Measurements from ENCODE around the gene PITPNC1. TPM values are rescaled to one million over a fixed set of nuclear protein-coding genes. Genes with fewer than 3 reads are reported as not detected.
"Not testable (repeated sequence)": the region's sequence is repeated elsewhere in the genome, so short reads cannot be mapped to it uniquely, and the experiment has no call there.

Gene PITPNC1
- total RNA-seq, 1 donor from 2014 or later: 35.0 TPM

GRCh38 chr17:67461228-67461780 lies 84.2 kb downstream of the PITPNC1 start:
- DNase-seq (ENCODE audit: low spot score): no peak

GRCh38 chr17:67461876-67462275 lies 84.8 kb downstream of the PITPNC1 start:
- DNase-seq (ENCODE audit: low spot score): no peak

- no peak for DNase-seq (ENCODE audit: low spot score)
Measured at GRCh38 chr17:67466251-67466796, 89.2 kb downstream of the PITPNC1 start.

- DNase-seq (ENCODE audit: low spot score): no peak
Measured at GRCh38 chr17:67467500-67468455, 90.7 kb downstream of the PITPNC1 start.

- peak; percentile 26 for DNase-seq (ENCODE audit: low spot score)
Measured at GRCh38 chr17:67469208-67469980, 92.3 kb downstream of the PITPNC1 start.

- no peak for DNase-seq (ENCODE audit: low spot score)
Measured at GRCh38 chr17:67470163-67470562, 93.1 kb downstream of the PITPNC1 start.

GRCh38 chr17:67471118-67471517 lies 94.0 kb downstream of the PITPNC1 start:
- DNase-seq (ENCODE audit: low spot score): no peak

- not testable (repeated sequence) for DNase-seq (ENCODE audit: low spot score)
Measured at GRCh38 chr17:67472606-67473005, 95.5 kb downstream of the PITPNC1 start.

- no peak for DNase-seq (ENCODE audit: low spot score)
Measured at GRCh38 chr17:67474081-67474661, 97.1 kb downstream of the PITPNC1 start.

GRCh38 chr17:67475161-67475937 lies 98.3 kb downstream of the PITPNC1 start:
- DNase-seq (ENCODE audit: low spot score): peak; percentile 84

- no peak for DNase-seq (ENCODE audit: low spot score)
Measured at GRCh38 chr17:67476787-67477335, 99.8 kb downstream of the PITPNC1 start.

GRCh38 chr17:67477687-67478086 lies 100.6 kb downstream of the PITPNC1 start:
- no peak for DNase-seq (ENCODE audit: low spot score)

GRCh38 chr17:67478401-67479041 lies 101.4 kb downstream of the PITPNC1 start:
- DNase-seq (ENCODE audit: low spot score): no peak

GRCh38 chr17:67479148-67479547 lies 102.1 kb downstream of the PITPNC1 start:
- no peak for DNase-seq (ENCODE audit: low spot score)

- not testable (repeated sequence) for DNase-seq (ENCODE audit: low spot score)
Measured at GRCh38 chr17:67480959-67481358, 103.9 kb downstream of the PITPNC1 start.

GRCh38 chr17:67481808-67482207 lies 104.7 kb downstream of the PITPNC1 start:
- no peak for DNase-seq (ENCODE audit: low spot score)

GRCh38 chr17:67482764-67483163 lies 105.7 kb downstream of the PITPNC1 start:
- DNase-seq (ENCODE audit: low spot score): no peak

- no peak for DNase-seq (ENCODE audit: low spot score)
Measured at GRCh38 chr17:67484261-67484660, 107.2 kb downstream of the PITPNC1 start.

GRCh38 chr17:67485666-67486065 lies 108.6 kb downstream of the PITPNC1 start:
- no peak for DNase-seq (ENCODE audit: low spot score)

GRCh38 chr17:67487506-67487905 lies 110.4 kb downstream of the PITPNC1 start:
- no peak for DNase-seq (ENCODE audit: low spot score)

All from mucosa of gallbladder (tissue), 1 donor.